HG03103 (cell line): ENCODE measurements around the gene WNT1.

Source experiments
- ATAC-seq: cut with Tn5 transposase; IDR thresholded peaks from one replicate; pipeline ENCODE4 v1.9.1; 2021; ENCODE audit warnings: low read depth; ENCODE audit not compliant: unreplicated experiment

Gene WNT1

GRCh38 chr12:48960834-48961233 lies 17.3 kb upstream of the WNT1 start:
- no peak for ATAC-seq

- no peak for ATAC-seq
Observed at GRCh38 chr12:48961331-48961730, 16.8 kb upstream of the WNT1 start.

GRCh38 chr12:48961801-48962200 lies 16.3 kb upstream of the WNT1 start:
- no peak for ATAC-seq

GRCh38 chr12:48965298-48965838 lies 12.8 kb upstream of the WNT1 start:
- ATAC-seq: no peak

GRCh38 chr12:48966177-48966895 lies 11.8 kb upstream of the WNT1 start:
- ATAC-seq: no peak

- ATAC-seq: no peak
Observed at GRCh38 chr12:48967991-48968390, 10.1 kb upstream of the WNT1 start.

GRCh38 chr12:48968467-48968866 lies 9.7 kb upstream of the WNT1 start:
- no peak for ATAC-seq

- ATAC-seq: no peak
Observed at GRCh38 chr12:48969160-48969771, 8.9 kb upstream of the WNT1 start.

- ATAC-seq: no peak
Observed at GRCh38 chr12:48969833-48970701, 8.1 kb upstream of the WNT1 start.

GRCh38 chr12:48970702-48971334 lies 7.3 kb upstream of the WNT1 start:
- no peak for ATAC-seq

GRCh38 chr12:48972213-48972951 lies 5.7 kb upstream of the WNT1 start:
- ATAC-seq: no peak

- ATAC-seq: no peak
Observed at GRCh38 chr12:48972952-48973483, 5.1 kb upstream of the WNT1 start.

GRCh38 chr12:48973531-48973930 lies 4.6 kb upstream of the WNT1 start:
- ATAC-seq: no peak

- ATAC-seq: no peak
Observed at GRCh38 chr12:48973941-48974673, 4.0 kb upstream of the WNT1 start.

- no peak for ATAC-seq
Observed at GRCh38 chr12:48977290-48978281, 536 bp upstream of the WNT1 start.

- ATAC-seq: no peak
Observed at GRCh38 chr12:48978741-48979601, 849 bp downstream of the WNT1 start.
